ENCODE measurements around the gene EBF3. TPM values are rescaled to one million over a fixed set of nuclear protein-coding genes. Genes with fewer than 3 reads are reported as not detected.

Gene EBF3
- polyA plus RNA-seq, 10 donors = 62.5 to 103 (median 69.3) TPM

GRCh38 chr10:129949891-129950291, 14.2 kb downstream of the EBF3 start:
- peak in 2 of 3 donors; percentile 90 to 96 for DNase-seq

DNA sequence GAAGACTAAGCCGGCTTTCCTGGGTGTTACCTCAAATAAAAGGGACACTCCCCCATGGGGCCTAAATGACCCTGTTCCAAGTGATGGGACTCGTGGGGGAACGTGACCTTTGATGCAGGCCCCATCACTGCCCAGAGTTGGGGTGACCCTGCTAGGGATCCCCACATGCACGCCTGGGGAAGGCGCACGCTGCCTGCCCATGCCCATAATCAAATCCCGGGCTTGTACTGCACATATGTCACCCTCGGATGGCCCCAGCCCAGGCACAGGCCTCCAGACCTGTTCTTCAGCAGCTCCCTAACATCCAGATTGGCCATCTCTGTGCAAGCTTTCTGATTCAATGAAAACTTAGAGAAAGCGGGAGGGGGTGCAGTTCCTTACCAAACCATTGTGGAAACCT, 14.7 kb downstream of the EBF3 start:
- no peak for DNase-seq

DNA sequence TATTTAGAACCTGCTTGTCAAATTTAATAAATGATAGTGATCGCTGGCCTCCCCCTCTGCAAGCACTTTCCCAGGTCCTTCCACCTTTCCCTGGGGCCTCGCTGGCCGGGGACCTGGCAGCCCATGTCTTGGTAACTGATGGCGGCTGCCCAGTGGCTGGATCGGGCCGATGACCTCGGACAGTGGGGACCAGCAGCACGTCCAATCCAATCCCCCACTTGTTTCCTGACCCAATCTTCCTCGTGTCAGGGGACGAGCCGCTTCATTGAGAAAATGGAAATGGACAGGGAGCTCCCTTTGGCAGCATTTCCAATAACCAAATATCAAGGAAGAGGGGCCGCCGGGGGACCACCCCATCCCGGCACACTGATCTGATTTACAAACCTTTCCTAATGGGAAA, 17.2 kb downstream of the EBF3 start:
- peak in 2 of 3 donors; percentile 26 to 67 for DNase-seq

DNA sequence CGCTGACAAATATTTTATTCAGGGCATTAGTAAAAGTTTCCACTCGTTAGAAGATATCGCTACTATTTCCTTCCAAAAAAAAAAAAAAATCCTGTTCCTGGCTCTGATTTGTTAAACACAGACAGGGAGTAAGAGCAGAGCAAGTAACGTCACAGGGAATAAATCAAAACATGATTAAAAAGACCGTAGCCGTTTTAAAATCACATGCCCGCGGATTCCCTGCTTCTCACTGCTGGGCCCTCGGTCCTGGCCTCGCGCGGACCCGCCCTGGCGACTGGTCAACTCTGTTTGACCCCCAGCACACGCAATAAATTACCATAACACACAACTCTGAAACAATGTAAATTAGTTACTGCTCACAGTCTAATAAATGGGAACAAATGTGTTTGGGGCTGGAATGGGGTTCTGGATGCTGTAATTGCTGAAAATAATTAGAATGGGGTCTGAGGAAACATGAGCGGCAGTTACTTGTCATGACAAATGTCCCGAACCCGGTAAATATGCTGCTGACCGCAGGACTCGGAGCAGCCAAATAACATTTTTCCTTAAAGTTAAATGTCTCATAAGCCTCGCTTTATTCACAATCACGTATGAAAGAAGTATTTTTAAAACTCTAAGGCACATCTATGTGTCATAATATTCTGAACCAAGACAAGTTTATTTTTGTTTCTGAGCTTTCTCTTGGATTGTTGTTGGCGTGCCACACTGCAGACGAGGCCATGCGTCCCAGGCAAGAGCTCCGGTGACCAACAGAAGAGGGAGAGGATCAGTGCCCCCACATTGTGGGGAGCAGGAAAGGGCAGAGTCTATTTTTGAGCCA, 17.9 kb downstream of the EBF3 start:
- peak; percentile 72 to 89 (median 73) for DNase-seq

DNA sequence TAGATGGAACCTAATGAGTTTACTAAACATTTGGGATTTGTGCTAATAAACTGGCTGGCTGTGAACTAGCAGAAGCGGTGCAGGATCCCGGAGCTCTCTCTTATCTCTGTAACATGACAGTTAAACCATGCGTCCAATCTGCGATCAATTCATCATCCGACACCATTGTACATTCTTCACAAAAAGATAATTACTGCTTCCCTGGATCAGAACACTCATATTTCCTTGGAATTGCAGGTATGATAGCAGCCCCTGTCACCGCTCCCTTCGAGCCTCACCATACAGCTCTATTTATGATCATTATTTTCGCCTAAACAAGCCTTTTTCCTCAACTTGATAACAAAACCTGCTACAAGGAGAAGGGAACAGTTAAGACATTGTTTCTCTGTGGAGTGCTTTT, 18.5 kb downstream of the EBF3 start:
- DNase-seq = no peak

DNA sequence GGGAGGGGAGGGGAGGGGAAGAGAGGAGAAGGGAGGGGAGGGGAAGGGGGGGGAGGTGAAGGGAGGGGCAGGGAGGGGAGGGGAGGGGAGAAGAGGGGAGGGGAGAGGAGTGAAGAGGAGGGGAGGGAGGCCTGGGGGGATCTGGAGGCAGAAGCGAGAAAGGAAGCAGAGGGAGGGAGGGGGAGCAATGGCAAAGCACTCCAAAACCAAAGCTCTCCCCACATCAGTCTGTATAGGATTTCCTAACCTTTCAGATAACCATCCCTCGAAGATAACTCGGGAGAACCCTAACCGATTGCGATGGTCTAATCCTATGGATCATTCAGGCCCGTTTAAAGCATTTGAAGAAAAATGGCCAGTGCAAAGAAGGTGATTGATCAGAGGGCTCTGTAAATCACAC, 19.0 kb downstream of the EBF3 start:
- DNase-seq = peak in 2 of 3 donors; percentile 34 to 76

- no peak for DNase-seq
Measured at GRCh38 chr10:129944456-129944855, 19.6 kb downstream of the EBF3 start.

DNA sequence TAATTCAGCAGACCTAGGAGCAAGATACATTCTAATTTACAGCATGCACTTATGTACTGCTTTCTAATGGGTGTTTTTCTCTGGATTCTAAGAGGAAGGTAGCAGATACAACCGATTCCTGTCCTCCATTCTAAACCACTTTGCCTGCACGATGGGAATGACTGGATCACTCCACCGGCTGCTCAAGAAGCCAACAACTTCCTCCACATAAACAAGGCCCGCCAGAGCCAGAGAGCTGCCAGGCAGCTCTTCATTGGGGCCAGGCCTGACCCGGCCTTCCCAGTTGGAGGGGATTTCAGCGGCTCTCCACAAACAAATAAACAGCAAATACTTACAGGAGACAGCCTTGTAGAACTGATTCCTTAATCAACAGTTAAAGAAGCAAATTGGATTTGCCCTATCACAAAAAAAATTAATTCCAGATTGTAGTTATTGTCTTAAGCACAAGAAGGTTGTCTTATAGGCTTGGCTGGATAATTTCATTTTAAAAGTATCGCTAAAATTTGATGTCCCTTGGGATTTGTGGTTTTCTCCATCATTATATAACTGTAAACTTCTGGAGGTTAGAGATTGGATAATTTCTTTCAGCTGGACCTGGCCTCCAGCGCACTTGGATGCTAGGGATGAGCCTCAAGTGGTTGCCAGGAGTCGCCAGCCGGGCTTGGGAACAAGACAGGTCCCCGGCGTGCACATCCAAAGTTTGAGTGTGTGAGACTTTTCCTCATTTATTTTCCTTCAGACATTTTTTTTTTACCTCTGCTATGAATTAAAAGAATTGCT, 20.9 kb downstream of the EBF3 start:
- peak; percentile 55 to 84 (median 62) for DNase-seq

- no peak for DNase-seq
Measured at GRCh38 chr10:129942391-129942790, 21.7 kb downstream of the EBF3 start.

DNA sequence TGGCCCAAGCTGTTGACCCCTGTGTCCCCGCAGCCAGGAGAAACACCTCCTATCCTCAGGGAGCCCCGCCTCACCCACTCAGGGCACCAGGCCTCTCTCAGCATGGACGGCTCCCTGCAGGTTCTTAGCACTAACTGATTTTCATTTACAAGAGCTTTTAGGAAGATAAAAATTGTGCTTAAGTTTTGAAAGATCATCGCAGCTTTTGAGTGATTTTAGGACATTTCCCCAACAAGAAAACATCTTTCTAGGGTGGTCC, 22.1 kb downstream of the EBF3 start:
- DNase-seq = no peak

GRCh38 chr10:129941199-129942018, 22.7 kb downstream of the EBF3 start:
- DNase-seq = peak in 2 of 3 donors; percentile 25 to 49

- no peak for DNase-seq
Measured at GRCh38 chr10:129940617-129941198, 23.4 kb downstream of the EBF3 start.

- DNase-seq = no peak
Measured at GRCh38 chr10:129939416-129940275, 24.4 kb downstream of the EBF3 start.

- no peak for DNase-seq
Measured at GRCh38 chr10:129938460-129938859, 25.6 kb downstream of the EBF3 start.

DNA sequence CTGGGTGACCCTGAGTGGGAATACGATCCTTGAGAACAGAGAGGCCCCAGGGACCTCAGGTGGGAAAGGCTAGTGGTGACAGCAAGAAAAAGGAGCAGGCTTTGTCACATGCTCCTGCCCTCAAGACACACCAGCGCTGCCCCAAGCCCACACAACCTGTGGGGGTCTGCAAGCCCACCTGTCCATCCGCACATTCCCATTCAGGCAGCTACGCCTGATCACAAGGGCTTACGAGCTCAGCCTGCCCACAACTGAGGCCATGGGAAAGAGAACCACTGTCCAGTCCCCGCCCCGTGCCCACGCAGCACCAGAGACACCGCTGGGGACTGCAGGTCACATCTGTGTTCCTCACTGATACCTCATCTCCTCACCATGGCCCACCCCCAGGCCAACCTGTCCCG, 26.7 kb downstream of the EBF3 start:
- DNase-seq = no peak

- DNase-seq = no peak
Measured at GRCh38 chr10:129936923-129937300, 27.2 kb downstream of the EBF3 start.

- DNase-seq = no peak
Measured at GRCh38 chr10:129936266-129936922, 27.7 kb downstream of the EBF3 start.

GRCh38 chr10:129935867-129936152, 28.3 kb downstream of the EBF3 start:
- DNase-seq = no peak

GRCh38 chr10:129935102-129935866, 28.8 kb downstream of the EBF3 start:
- no peak for DNase-seq
